Neuronal stem cell (in vitro differentiated cells): ENCODE measurements around the gene ZWILCH.
A peak's percentile ranks its signal among the peaks of the same experiment; 100 is the strongest.

ENCODE experiments used
- DNase-seq: peaks from one replicate; pipeline ENCODE4 v3.0.0-alpha.2; 2013; ENCODE audit warnings: low spot score
- H2AFZ ChIP-seq: one replicate; pipeline ENCODE4 v1.6.1; 2013; ENCODE audit warnings: mild to moderate bottlenecking, low read length, inconsistent platforms
- H2AK5ac ChIP-seq: 2 replicates; pipeline ENCODE4 v1.6.1; 2013; ENCODE audit warnings: low read depth, mild to moderate bottlenecking, inconsistent platforms, low read length, moderate library complexity, mixed read lengths
- H2BK120ac ChIP-seq: 2 replicates; pipeline ENCODE4 v1.6.1; 2013; ENCODE audit warnings: low read depth, mild to moderate bottlenecking, inconsistent platforms, low read length, moderate library complexity, mixed read lengths
- H2BK12ac ChIP-seq: one replicate; pipeline ENCODE4 v1.6.1; 2013; ENCODE audit warnings: low read length, inconsistent platforms
- H2BK15ac ChIP-seq: 2 replicates; pipeline ENCODE4 v1.6.1; 2013; ENCODE audit warnings: mild to moderate bottlenecking, low read length, inconsistent platforms, mixed read lengths
- H2BK5ac ChIP-seq: one replicate; pipeline ENCODE4 v1.6.1; 2013; ENCODE audit warnings: inconsistent platforms, mild to moderate bottlenecking, low read length, moderate library complexity
- H3K14ac ChIP-seq: one replicate; pipeline ENCODE4 v1.6.1; 2013; ENCODE audit warnings: low read length, inconsistent platforms
- H3K18ac ChIP-seq: 2 replicates; pipeline ENCODE4 v1.6.1; 2013; ENCODE audit warnings: low read length, inconsistent platforms
- H3K23ac ChIP-seq: 2 replicates; pipeline ENCODE4 v1.6.1; 2013; ENCODE audit warnings: low read depth, mild to moderate bottlenecking, mixed read lengths, low read length, inconsistent platforms; ENCODE audit not compliant: poor library complexity
- H3K27ac ChIP-seq: replicated peaks from 3 replicates; pipeline ENCODE4 v1.5.1; 2013; ENCODE audit warnings: low read length, inconsistent platforms
- H3K27me3 ChIP-seq, 3 experiments: 2 replicates each; pipeline ENCODE4 v1.6.1; 2013; ENCODE audit warnings: low read length in 3 of 3, mild to moderate bottlenecking in 2 of 3, inconsistent platforms in 1 of 3, low read depth in 1 of 3, mixed read lengths in 1 of 3, moderate library complexity in 1 of 3; ENCODE audit not compliant: control insufficient read depth in 3 of 3, insufficient read depth in 3 of 3
- H3K36me3 ChIP-seq, 2 donors: replicated peaks in 1 of 2; 2 replicates each; pipeline ENCODE4 v1.6.1; 2013; ENCODE audit warnings: low read length in 2 of 2; ENCODE audit not compliant: control insufficient read depth in 2 of 2, insufficient read depth in 2 of 2
- H3K4ac ChIP-seq: 2 replicates; pipeline ENCODE4 v1.6.1; 2013; ENCODE audit warnings: inconsistent platforms, mild to moderate bottlenecking, low read length, moderate library complexity
- H3K4me1 ChIP-seq, 2 donors: 1 replicate in 1 of 2; 2 replicates in 1 of 2; pipeline ENCODE4 v1.6.1; 2013; ENCODE audit warnings: low read length in 2 of 2, low read depth in 1 of 2; ENCODE audit not compliant: control insufficient read depth in 2 of 2, insufficient read depth in 1 of 2
- H3K4me2 ChIP-seq: one replicate; pipeline ENCODE4 v1.6.1; 2013; ENCODE audit warnings: mild to moderate bottlenecking, low read length, inconsistent platforms; ENCODE audit not compliant: insufficient read depth, poor library complexity, severe bottlenecking
- H3K4me3 ChIP-seq, 2 donors: 2 replicates each; pipeline ENCODE4 v1.5.1; 2013; ENCODE audit warnings: low read length in 2 of 2, mild to moderate bottlenecking in 2 of 2, inconsistent platforms in 1 of 2, moderate library complexity in 1 of 2
- H3K79me1 ChIP-seq: one replicate; pipeline ENCODE4 v1.6.1; 2013; ENCODE audit warnings: low read depth, mild to moderate bottlenecking, inconsistent platforms, low read length, moderate library complexity
- H3K9ac ChIP-seq: one replicate; pipeline ENCODE4 v1.6.1; 2013; ENCODE audit warnings: mild to moderate bottlenecking, low read depth, low read length, inconsistent platforms; ENCODE audit not compliant: poor library complexity
- H3K9me3 ChIP-seq, 2 donors: replicated peaks in 1 of 2; 2 replicates each; pipeline versions ENCODE3 to v1.6.1; 2013; ENCODE audit warnings: low read length in 2 of 2, mild to moderate bottlenecking in 2 of 2, inconsistent platforms in 1 of 2, low read depth in 1 of 2, mixed read lengths in 1 of 2, moderate library complexity in 1 of 2; ENCODE audit not compliant: control insufficient read depth in 2 of 2, insufficient read depth in 1 of 2
- H4K8ac ChIP-seq: one replicate; pipeline ENCODE4 v1.6.1; 2013; ENCODE audit warnings: low read depth, mild to moderate bottlenecking, inconsistent platforms, low read length, moderate library complexity
- H4K91ac ChIP-seq: one replicate; pipeline ENCODE4 v1.6.1; 2013; ENCODE audit warnings: low read length, low read depth, mild to moderate bottlenecking, inconsistent platforms; ENCODE audit not compliant: poor library complexity
- WGBS, 2 donors: extraction: QIAGEN DNeasy Blood & Tissue Kit; methylation state at CpG; one replicate each; pipeline ENCODE4 v1.1.7; 2013; ENCODE audit warnings: missing lambda C conversion rate in 2 of 2, mixed read lengths in 1 of 2; ENCODE audit not compliant: insufficient read length in 2 of 2, insufficient replicate concordance in 1 of 2; ENCODE audit errors: extremely low coverage in 2 of 2; 5-methylcytosine and 5-hydroxymethylcytosine counted together

Gene ZWILCH

DNA sequence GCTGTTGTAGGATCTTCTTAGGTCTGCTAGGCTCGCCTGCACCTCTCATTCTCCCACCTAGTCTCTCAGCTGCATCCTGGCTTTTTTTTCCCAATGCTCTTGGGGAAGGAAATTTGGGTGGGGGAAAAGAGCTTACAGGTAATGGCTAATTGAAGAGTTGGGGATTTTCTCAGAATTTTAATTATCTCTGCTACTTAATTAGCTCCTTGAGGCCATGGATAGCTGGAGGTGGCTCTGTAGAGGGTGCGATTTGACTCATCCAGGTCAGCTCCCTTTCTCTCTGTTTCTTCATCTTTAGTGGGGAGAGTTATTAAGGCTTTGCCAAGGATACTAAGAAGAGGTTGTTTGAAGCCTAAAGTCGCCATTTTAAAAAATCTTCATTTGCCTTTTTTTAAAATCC, 30.2 kb upstream of the ZWILCH start:
- H3K79me1 ChIP-seq, result peaks cover 4% of the 10 kb centered on the region
- H2BK120ac ChIP-seq, result no peak overlapping the region
- H3K18ac ChIP-seq, result no peak overlapping the region
- no peak overlapping the region for H3K27ac ChIP-seq
- WGBS, 2 donors, result no CpG with 5 or more reads among the region's 3 CpGs
- H2AFZ ChIP-seq, result no peak overlapping the region
- no peak for DNase-seq
- H4K8ac ChIP-seq, result no peak overlapping the region
- H3K4me3 ChIP-seq, result no peak overlapping the region
- H2BK15ac ChIP-seq, result no peak overlapping the region
- no peak overlapping the region for H4K91ac ChIP-seq
- no peak overlapping the region for H2BK12ac ChIP-seq
- H3K23ac ChIP-seq, result no peak overlapping the region
- H3K9me3 ChIP-seq, result peaks cover 0 to 2% of the 10 kb centered on the region in 2 donors
- H3K9ac ChIP-seq, result no peak overlapping the region
- no peak overlapping the region for H2AK5ac ChIP-seq
- H3K4ac ChIP-seq, result no peak overlapping the region
- H3K36me3 ChIP-seq, result peaks cover 0 to 7% of the 10 kb centered on the region in 2 donors
- no peak overlapping the region for H3K4me2 ChIP-seq
- H3K4me1 ChIP-seq, result peaks cover 6 to 18% of the 10 kb centered on the region in 2 donors
- no peak overlapping the region for H2BK5ac ChIP-seq
- no peak overlapping the region for H3K14ac ChIP-seq
- no peaks in the 10 kb centered on the region for H3K27me3 ChIP-seq

- no peak overlapping the region for H3K14ac ChIP-seq
- no peak overlapping the region for H2BK15ac ChIP-seq
- no CpG with 5 or more reads among the region's 4 CpGs for WGBS, 2 donors
- H2BK120ac ChIP-seq, result no peak overlapping the region
- no peak overlapping the region for H4K8ac ChIP-seq
- H3K79me1 ChIP-seq, result peaks cover 4% of the 10 kb centered on the region
- H3K4me2 ChIP-seq, result no peak overlapping the region
- H3K23ac ChIP-seq, result no peak overlapping the region
- no peak overlapping the region for H3K4me3 ChIP-seq
- H2BK12ac ChIP-seq, result no peak overlapping the region
- no peak overlapping the region for H2AK5ac ChIP-seq
- no peak for DNase-seq
- H4K91ac ChIP-seq, result no peak overlapping the region
- no peak overlapping the region for H3K9ac ChIP-seq
- H3K4ac ChIP-seq, result no peak overlapping the region
- no peak overlapping the region for H3K27ac ChIP-seq
- peaks cover 1 to 5% of the 10 kb centered on the region in 2 donors for H3K36me3 ChIP-seq
- H3K18ac ChIP-seq, result peak overlapping the region; percentile 40
- no peak overlapping the region for H2AFZ ChIP-seq
- H3K9me3 ChIP-seq, result peaks cover 0 to 2% of the 10 kb centered on the region in 2 donors
- H2BK5ac ChIP-seq, result no peak overlapping the region
- H3K4me1 ChIP-seq, result peaks cover 6 to 16% of the 10 kb centered on the region in 2 donors
- H3K27me3 ChIP-seq, result no peaks in the 10 kb centered on the region
Measured at GRCh38 chr15:66476535-66476934, 28.6 kb upstream of the ZWILCH start.

DNA sequence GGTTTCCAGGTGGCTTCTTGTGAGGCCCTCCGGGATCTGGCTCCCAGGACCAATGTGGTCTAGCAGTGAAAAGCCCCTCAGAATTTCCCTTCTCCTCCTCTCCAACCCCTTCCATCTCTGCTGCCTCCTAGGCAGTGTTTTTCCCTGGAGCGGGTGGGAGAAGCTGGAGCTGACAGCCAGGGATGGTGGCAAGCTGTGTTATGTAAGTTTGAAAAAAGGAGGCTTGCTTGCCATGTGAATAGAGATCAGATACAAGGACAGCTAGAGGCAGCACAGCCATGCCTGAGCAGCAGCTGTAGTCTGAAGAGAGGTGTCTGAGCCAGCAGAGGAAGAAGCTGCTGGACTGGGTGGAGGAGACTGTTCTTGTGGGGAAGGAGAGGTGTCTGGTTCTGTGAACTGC, 28.1 kb upstream of the ZWILCH start:
- H3K18ac ChIP-seq, result no peak overlapping the region
- WGBS, 2 donors, result no CpG with 5 or more reads among the region's 2 CpGs
- no peak overlapping the region for H3K4me2 ChIP-seq
- no peak overlapping the region for H4K8ac ChIP-seq
- no peak overlapping the region for H2BK15ac ChIP-seq
- H3K27ac ChIP-seq, result no peak overlapping the region
- no peak overlapping the region for H2BK5ac ChIP-seq
- peaks cover 0 to 2% of the 10 kb centered on the region in 2 donors for H3K9me3 ChIP-seq
- no peak overlapping the region for H2BK120ac ChIP-seq
- no peak overlapping the region for H2AK5ac ChIP-seq
- peaks cover 6 to 16% of the 10 kb centered on the region in 2 donors for H3K4me1 ChIP-seq
- no peak overlapping the region for H3K4me3 ChIP-seq
- no peak for DNase-seq
- H3K27me3 ChIP-seq, result no peaks in the 10 kb centered on the region
- H3K4ac ChIP-seq, result no peak overlapping the region
- peak overlapping the region; percentile 29 for H3K23ac ChIP-seq
- H4K91ac ChIP-seq, result no peak overlapping the region
- peaks cover 6 to 9% of the 10 kb centered on the region in 2 donors for H3K36me3 ChIP-seq
- peaks cover 4% of the 10 kb centered on the region for H3K79me1 ChIP-seq
- no peak overlapping the region for H2BK12ac ChIP-seq
- H3K9ac ChIP-seq, result no peak overlapping the region
- no peak overlapping the region for H2AFZ ChIP-seq
- H3K14ac ChIP-seq, result no peak overlapping the region

DNA sequence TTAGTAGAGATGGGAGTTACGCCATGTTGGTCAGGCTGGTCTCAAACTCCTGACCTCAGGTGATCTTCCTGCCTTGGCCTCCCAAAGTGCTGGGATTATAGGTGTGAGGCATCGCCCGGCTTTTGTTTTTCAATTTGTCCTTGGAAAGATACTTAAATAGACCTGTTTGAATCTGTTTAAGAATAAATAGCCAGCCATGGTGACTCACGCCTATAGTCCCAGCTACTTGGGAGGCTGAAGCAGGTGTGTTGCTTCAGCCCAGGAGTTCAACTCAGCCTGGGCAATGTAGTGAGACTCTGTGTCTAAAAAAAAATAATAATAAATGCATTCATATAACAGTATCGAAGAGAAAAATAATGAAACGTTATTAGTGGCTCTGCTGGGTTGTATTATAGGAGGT, 24.9 kb upstream of the ZWILCH start:
- Histone ChIP-seq H3K27ac (no peak overlapping the region), H3K79me1 (peaks cover 3% of the 10 kb centered on the region), H2AK5ac (no peak overlapping the region), H2BK5ac (no peak overlapping the region), H2AFZ (no peak overlapping the region), H2BK12ac (no peak overlapping the region), H3K4me3 (no peak overlapping the region), H3K9me3 (peaks cover 0 to 4% of the 10 kb centered on the region in 2 donors), H3K14ac (no peak overlapping the region), H3K27me3 (no peaks in the 10 kb centered on the region), H3K4me2 (no peak overlapping the region), H3K18ac (no peak overlapping the region), H2BK15ac (no peak overlapping the region), H3K36me3 (peaks cover 10 to 33% of the 10 kb centered on the region in 2 donors), H3K9ac (no peak overlapping the region), H3K4me1 (peaks cover 0 to 8% of the 10 kb centered on the region in 2 donors), H3K23ac (no peak overlapping the region), H3K4ac (no peak overlapping the region), H2BK120ac (no peak overlapping the region), H4K91ac (no peak overlapping the region), H4K8ac (no peak overlapping the region)
- no peak for DNase-seq
- WGBS, 2 donors, result 100% methylated on average over 2 of the region's 6 CpGs; no CpG with 5 or more reads in 1 of the 2 donors
